HCT116 (cell line): Measurements from ENCODE around the gene ANKHD1. TPM values are rescaled to one million over a fixed set of nuclear protein-coding genes. Genes with fewer than 3 reads are reported as not detected.

ENCODE experiments used
- microRNA-seq: library from miRNA; unstranded; fragments of <30 nt; microRNA quantifications from one replicate; pipeline ENCODE4, GENCODE V29; 2016; ENCODE audit warnings: borderline number of aligned reads
- total RNA-seq: library from RNA; stranded (reverse); gene quantifications from one replicate; pipeline ENCODE4 v1.2.1, GENCODE V29; 2021; ENCODE audit not compliant: unreplicated experiment

Gene ANKHD1
- total RNA-seq, 1 experiment from 2014 or later: 80.8 TPM

Small RNA genes lying within 50 kb of the gene (microRNA-seq; reads per million reads assigned to microRNA genes)
- gene MIR6831: not detected

Other genes with a start within 250 kb of the ANKHD1 start
- 56.0 TPM for gene CYSTM1, start 226.6 kb upstream of the ANKHD1 start, total RNA-seq
- 48.9 TPM for gene PFDN1, start 98.7 kb upstream of the ANKHD1 start, total RNA-seq
- 12.3 TPM for gene HBEGF, start 55.2 kb upstream of the ANKHD1 start, total RNA-seq
- gene SLC4A9, start 41.6 kb upstream of the ANKHD1 start, total RNA-seq: 0.49 TPM
- 6.0 TPM for gene EIF4EBP3, start 145.8 kb downstream of the ANKHD1 start, total RNA-seq
- gene SRA1, start 155.6 kb downstream of the ANKHD1 start, total RNA-seq: 41.7 TPM
- gene APBB3, start 162.8 kb downstream of the ANKHD1 start, total RNA-seq: 28.4 TPM
- gene SLC35A4, start 163.0 kb downstream of the ANKHD1 start, total RNA-seq: 37.5 TPM
- gene CD14, start 231.3 kb downstream of the ANKHD1 start, total RNA-seq: 0.42 TPM
- 28.0 TPM for gene TMCO6, start 237.6 kb downstream of the ANKHD1 start, total RNA-seq
- gene NDUFA2, start 245.8 kb downstream of the ANKHD1 start, total RNA-seq: 68.3 TPM
- 96.6 TPM for gene IK, start 246.0 kb downstream of the ANKHD1 start, total RNA-seq